Left lung (tissue), 10 donors: Measurements from ENCODE around the gene SUCLG2. TPM values are rescaled to one million over a fixed set of nuclear protein-coding genes. Genes with fewer than 3 reads are reported as not detected.

Source experiments
- ATAC-seq: fragments of 200-7000 bp; cut with Tn5 transposase; one replicate; pipeline ENCODE4 v1.9.1; 2020; ENCODE audit warnings: moderate library complexity
- DNase-seq, 4 donors: peaks; one replicate each; pipeline ENCODE4 v3.0.0-alpha.2; 2013 to 2020
- H3K27ac ChIP-seq, 2 donors: fragments of 200-600 bp; sonication (generic) in 1 of 2; one replicate each; pipeline versions ENCODE4 v1.5.0 to v1.8.0; 2020 to 2021
- H3K27me3 ChIP-seq, 2 donors: fragments of 200-600 bp; sonication (generic) in 1 of 2; one replicate each; pipeline versions ENCODE4 v1.5.0 to v1.8.0; 2020 to 2021
- H3K36me3 ChIP-seq, 2 donors: fragments of 200-600 bp; sonication (generic) in 1 of 2; one replicate each; pipeline versions ENCODE4 v1.5.0 to v1.8.0; 2020 to 2021
- H3K4me1 ChIP-seq, 2 donors: fragments of 200-600 bp; one replicate each; pipeline ENCODE4 v1.8.0; 2021
- H3K4me3 ChIP-seq, 2 donors: fragments of 200-600 bp; sonication (generic) in 1 of 2; one replicate each; pipeline versions ENCODE4 v1.5.0 to v1.8.0; 2020 to 2021; ENCODE audit warnings: mild to moderate bottlenecking in 1 of 2
- H3K9me3 ChIP-seq, 2 donors: fragments of 200-600 bp; sonication (generic) in 1 of 2; one replicate each; pipeline versions ENCODE4 v1.5.0 to v1.8.0; 2020 to 2021
- CTCF ChIP-seq, 2 donors: fragments of 200-600 bp; sonication (generic) in 1 of 2; IDR thresholded peaks; one replicate each; pipeline versions ENCODE4 v1.5.0 to v1.8.0; 2021; ENCODE audit warnings: antibody characterized with exemption in 2 of 2
- intact Hi-C, 2 donors: fragments of 100-400 bp; cut with DNase I; formaldehyde crosslinking; loops; one replicate each; pipeline versions ENCODE4 v1.11.2 to v1.14.2; 2022
- polyA plus RNA-seq, 6 donors: library from polyadenylated mRNA; unstranded; fragments of 120-200 nt; gene quantifications; one replicate each; pipeline ENCODE4 v1.2.1, GENCODE V29; 2013; ENCODE audit not compliant: insufficient read length in 6 of 6
- total RNA-seq, 2 donors: library from RNA; stranded (reverse); fragmentation: NEBNext Ultra II Directional; extraction: Animal tissue kit (Norgen Biotek cat#: 25700); gene quantifications; one replicate each; pipeline ENCODE4 v1.2.1, GENCODE V29; 2021
- donor health status: DM: no; HTN: yes; CAD: no.
- donor health status: DM: no; HTN: no; CAD: no.

The SUCLG2 gene
- total and polyA plus RNA-seq, 8 donors, result 52.7 to 74.1 (median 60.0) TPM

GRCh38 chr3:67662733-67663132 lies 8.3 kb upstream of the SUCLG2 start:
- no peaks in the 10 kb centered on the region for H3K9me3 ChIP-seq
- intact Hi-C loops, result no loop called here

GRCh38 chr3:67661089-67661488 lies 6.7 kb upstream of the SUCLG2 start:
- no peak for ATAC-seq
- Histone ChIP-seq H3K36me3 (no peaks in the 10 kb centered on the region), H3K4me3 (no peak overlapping the region), H3K27ac (no peak overlapping the region), H3K27me3 (no peaks in the 10 kb centered on the region), H3K4me1 (no peaks in the 10 kb centered on the region), H3K9me3 (no peaks in the 10 kb centered on the region)
- intact Hi-C loops, result no loop called here
- TF ChIP-seq CTCF (IDR thresholded peaks at IDR 0.05), result no peak
- DNase-seq, result peak in 1 of 4 donors; percentile 40

More at GRCh38 chr3:67662733-67663132, 8.3 kb upstream of the SUCLG2 start:
- no peaks in the 10 kb centered on the region for H3K4me1 ChIP-seq
- DNase-seq, result no peak
- no peak overlapping the region for H3K4me3 ChIP-seq
- no peaks in the 10 kb centered on the region for H3K27me3 ChIP-seq
- TF ChIP-seq CTCF (IDR thresholded peaks at IDR 0.05), result no peak
- H3K27ac ChIP-seq, result no peak overlapping the region
- no peak for ATAC-seq
- H3K36me3 ChIP-seq, result no peaks in the 10 kb centered on the region

- no peak for ATAC-seq
- Histone ChIP-seq H3K27me3 (no peaks in the 10 kb centered on the region), H3K36me3 (no peaks in the 10 kb centered on the region), H3K4me3 (no peak overlapping the region), H3K9me3 (no peaks in the 10 kb centered on the region), H3K27ac (no peak overlapping the region), H3K4me1 (peaks cover 9 to 15% of the 10 kb centered on the region in 2 donors)
- intact Hi-C loops, result no loop called here
- DNase-seq, result no peak
- no peak for TF ChIP-seq CTCF (IDR thresholded peaks at IDR 0.05)
Observed at GRCh38 chr3:67657192-67657591, 2.8 kb upstream of the SUCLG2 start.

- H3K4me3 ChIP-seq, result no peak overlapping the region
- H3K27me3 ChIP-seq, result no peaks in the 10 kb centered on the region
- DNase-seq (no peak), ATAC-seq (no peak)
- intact Hi-C loops, result no loop called here
- no peaks in the 10 kb centered on the region for H3K36me3 ChIP-seq
- no peak for TF ChIP-seq CTCF (IDR thresholded peaks at IDR 0.05)
- peaks cover 9 to 15% of the 10 kb centered on the region in 2 donors for H3K4me1 ChIP-seq
- no peaks in the 10 kb centered on the region for H3K9me3 ChIP-seq
- no peak overlapping the region for H3K27ac ChIP-seq
Observed at GRCh38 chr3:67656614-67657013, 2.2 kb upstream of the SUCLG2 start.

- H3K4me1 ChIP-seq, result peaks cover 9 to 15% of the 10 kb centered on the region in 2 donors
- peak overlapping the region; percentile 79 to 85 for H3K4me3 ChIP-seq
- intact Hi-C loops, result no loop called here
- no peaks in the 10 kb centered on the region for H3K27me3 ChIP-seq
- H3K27ac ChIP-seq, result peak overlapping the region; percentile 92 to 96
- no peak for TF ChIP-seq CTCF (IDR thresholded peaks at IDR 0.05)
- no peak for ATAC-seq
- H3K36me3 ChIP-seq, result no peaks in the 10 kb centered on the region
- H3K9me3 ChIP-seq, result no peaks in the 10 kb centered on the region
- peak in 1 of 4 donors; percentile 37 for DNase-seq
Observed at GRCh38 chr3:67655364-67656121, 1.1 kb upstream of the SUCLG2 start.
